Measurements from ENCODE around the gene RAD9A.
A peak's percentile ranks its signal among the peaks of the same experiment; 100 is the strongest.

RAD9A gene

DNA sequence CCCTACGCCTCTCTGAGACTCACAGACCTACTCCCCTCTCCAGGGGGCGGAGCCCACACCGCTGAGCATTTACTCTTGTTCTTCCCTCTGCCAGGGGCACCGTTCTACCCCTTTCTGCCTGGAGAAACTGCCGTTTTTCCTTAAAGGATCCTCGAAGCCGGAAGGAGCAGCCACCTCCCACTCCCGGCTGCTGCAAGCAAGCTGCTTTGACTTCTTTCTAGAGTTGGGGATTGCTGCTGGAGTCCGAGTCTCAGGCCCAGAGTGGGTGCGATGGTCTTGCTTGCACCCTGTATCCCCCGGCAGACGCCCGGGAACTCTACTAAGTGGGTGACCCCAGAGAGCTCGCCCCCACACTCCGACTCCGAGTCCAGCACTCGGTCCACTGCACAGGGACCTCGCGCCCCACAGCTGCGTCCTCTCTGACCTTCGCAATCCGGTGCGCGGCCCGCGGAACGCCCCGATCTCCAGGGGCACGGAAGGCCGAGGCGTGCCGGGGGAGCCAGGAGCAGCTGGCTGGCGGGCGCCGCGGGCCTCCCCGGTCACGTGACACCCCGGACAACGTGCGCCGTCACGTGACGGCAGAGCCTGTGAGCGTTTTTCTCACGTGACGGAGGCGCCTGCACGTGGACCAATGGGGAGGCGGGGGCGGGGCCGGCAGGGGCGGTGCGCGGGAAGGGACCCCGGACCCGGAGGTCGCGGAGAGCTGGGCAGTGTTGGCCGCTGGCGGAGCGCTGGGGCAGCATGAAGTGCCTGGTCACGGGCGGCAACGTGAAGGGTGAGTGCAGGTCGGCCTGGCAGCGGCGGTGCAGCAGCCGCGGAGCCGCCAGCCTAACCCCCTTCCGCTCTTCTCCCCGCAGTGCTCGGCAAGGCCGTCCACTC lies at the start of gene RAD9A:
TSS of gene RAD9A (plus strand) at position 683 of the 879 bp plus-strand sequence. CDS start at position 742, 59 bp downstream.
- peak; percentile 91 for DNase-seq

- DNase-seq = no peak
Observed at GRCh38 chr11:67344264-67344663, 47.5 kb upstream of the RAD9A start.

- DNase-seq = no peak
Observed at GRCh38 chr11:67345247-67345919, 46.4 kb upstream of the RAD9A start.

DNA sequence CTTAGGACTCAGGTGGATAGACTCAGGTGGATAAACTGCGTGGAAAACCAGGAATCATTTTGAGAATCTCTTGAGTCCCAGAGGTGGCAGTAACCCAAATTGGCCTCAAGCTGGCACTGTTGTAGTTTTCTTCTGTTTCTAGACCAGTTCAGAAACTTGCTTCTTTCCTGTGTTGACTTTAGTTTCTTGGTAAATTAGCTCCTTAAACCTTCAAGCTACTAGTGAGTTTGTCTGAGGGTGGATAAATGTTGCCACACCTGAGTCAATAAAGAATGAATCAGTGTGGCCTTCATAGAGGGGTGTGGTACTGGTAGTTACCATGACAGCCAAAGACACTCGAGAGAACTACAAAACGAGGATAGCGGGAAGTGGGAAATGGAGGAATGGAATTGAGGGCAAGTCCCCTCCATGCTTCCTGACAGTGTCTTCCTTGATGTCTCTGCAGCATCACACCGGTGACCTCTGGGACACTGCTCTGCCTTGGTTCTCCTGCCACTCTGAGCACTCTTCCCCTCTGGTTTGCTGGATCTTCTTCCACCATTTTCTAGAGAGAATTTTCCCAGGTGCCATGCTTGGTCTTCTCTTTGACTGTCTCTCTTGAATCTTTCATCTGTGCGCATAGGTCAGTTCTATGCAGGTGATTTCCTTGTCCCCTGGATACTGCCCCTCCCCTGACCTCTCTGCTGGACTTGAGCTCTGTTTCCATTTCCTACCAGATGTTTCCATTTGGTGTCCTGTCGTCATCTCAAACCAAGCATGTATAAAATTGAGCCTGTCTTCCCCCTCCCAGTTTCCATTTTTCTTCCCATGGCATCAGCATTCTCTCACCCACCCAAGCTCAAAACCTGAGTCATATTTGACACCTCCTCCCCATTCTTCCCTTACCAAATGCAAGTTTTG lies 45.6 kb upstream of the RAD9A start:
- no peak for DNase-seq

DNA sequence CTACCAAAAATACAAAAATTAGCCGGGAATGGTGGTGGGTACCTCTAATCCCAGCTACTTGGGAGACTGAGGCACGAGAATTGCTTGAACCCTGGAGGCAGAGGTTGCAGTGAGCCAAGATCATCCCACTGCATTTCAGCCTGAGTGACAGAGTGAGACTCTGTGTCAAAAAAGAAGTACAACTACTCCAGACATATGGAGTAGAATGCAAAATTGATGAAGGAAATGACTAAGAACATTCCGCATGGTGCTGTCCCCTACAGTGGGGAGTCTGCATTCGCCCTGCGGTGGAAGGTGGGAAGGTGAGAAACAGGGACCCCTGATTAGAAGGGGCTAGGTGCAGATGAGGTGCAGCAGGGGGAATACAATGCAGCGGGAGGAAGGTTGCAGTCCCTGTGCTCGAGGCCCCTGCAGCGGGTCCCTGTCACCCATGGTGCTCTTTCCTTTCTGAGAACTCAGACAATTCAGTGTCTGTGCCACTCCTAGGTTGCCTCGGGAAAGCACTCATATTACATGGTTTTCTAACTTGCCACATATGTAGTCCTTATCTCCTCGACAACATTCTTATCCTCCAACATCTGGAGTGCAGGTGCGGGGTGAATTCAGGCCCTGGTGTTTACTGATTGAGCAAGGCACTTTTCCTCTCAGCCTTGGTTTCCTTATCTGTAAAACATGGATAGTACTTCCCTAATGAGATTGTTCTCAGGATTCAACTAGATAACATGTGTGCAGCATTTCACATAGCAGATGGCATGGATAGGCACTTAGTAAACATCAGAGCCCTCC lies 43.6 kb upstream of the RAD9A start:
- no peak for DNase-seq

GRCh38 chr11:67349036-67349435 lies 42.8 kb upstream of the RAD9A start:
- no peak for DNase-seq

DNA sequence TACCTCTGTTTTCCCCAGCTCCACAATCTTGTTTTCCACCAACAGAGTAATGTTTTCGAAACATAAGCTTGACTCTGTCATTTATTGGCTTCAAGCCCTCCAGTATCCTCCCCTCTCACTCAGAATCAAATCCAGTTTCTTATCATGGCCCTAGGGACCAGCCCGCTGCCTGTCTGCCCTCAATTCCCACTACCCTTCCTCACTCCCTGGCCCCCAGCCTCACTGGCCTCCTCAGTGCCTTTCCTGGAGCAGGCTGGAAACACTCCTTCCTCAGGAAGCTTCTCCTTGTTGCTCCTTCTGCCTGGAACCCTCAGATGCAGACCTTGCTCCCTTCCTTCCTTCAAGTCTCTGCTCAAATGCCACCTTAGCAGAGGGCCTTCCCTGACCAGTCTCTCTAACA lies 42.3 kb upstream of the RAD9A start:
- no peak for DNase-seq

DNA sequence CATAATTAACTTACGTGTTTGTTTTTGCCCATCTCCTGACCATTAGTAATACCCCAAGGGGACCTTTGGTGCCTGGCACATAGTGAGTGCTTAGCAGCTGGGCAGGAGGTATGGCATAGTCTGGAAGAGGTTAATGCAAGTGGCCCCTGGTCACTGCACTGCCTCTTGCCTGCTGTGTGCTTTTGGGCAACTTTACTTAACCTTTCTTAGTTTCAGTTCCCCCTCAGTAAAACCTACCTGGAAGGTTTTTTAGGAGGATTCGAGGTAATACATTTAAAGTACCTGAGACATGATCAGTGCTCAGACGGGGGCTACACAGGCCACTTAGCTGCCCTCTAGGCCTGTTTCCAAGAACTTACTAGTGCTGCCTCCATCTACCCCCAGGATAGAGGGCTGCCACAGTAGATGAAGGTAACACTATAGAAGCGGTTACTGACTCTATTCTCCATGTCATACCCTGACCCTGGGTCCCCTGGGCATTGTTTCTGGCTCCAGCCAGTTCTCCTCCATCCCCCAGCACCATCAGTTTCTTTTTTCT lies 41.8 kb upstream of the RAD9A start:
- DNase-seq = no peak

GRCh38 chr11:67351275-67352005 lies 40.3 kb upstream of the RAD9A start:
- peak; percentile 60 for DNase-seq

- DNase-seq = peak; percentile 68
Observed at GRCh38 chr11:67352546-67353316, 39.1 kb upstream of the RAD9A start.

DNA sequence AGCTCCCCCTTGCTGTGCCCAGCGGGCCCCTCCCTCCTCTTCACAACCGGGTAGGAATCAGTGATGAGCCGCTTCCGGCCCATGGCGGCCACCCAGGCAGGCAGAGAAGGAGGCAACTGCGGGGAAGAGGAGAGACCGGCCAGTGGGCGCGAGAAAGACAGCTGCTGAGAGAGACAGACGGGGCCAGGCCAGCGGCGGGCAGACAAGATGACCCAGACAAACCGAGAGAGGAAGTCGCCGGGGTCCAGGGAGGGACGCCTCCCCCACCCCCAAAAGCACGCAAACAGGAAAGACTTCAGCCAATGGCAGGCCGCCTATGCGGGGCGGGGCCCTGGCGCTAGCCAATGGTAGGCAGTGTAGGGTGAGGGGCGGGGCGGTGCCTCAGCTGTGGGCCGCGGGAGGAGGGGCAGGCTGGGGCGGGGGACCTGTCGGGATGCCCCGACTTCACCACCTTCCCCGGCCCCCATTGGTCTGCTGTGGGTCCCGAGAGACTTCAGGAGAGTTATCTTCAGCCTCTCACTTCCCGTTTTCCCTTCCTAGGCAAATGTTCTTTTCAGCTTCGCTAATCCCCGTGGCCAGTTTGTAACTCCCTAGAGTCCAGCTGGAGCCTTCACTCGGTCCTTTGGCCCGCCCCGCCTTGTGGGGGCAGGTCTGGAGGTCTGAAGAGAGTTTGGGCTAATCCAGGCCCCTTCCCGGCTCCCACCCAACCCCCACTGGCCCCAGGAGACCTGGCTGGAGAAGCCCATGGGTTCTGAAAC lies 38.3 kb upstream of the RAD9A start, which contains the start of gene POLD4:
TSS of gene POLD4 (minus strand) at position 230 of the 758 bp plus-strand sequence. CDS start at position 83, 147 bp downstream.
- peak; percentile 97 for DNase-seq

GRCh38 chr11:67354075-67355022 lies 37.4 kb upstream of the RAD9A start:
- no peak for DNase-seq

DNA sequence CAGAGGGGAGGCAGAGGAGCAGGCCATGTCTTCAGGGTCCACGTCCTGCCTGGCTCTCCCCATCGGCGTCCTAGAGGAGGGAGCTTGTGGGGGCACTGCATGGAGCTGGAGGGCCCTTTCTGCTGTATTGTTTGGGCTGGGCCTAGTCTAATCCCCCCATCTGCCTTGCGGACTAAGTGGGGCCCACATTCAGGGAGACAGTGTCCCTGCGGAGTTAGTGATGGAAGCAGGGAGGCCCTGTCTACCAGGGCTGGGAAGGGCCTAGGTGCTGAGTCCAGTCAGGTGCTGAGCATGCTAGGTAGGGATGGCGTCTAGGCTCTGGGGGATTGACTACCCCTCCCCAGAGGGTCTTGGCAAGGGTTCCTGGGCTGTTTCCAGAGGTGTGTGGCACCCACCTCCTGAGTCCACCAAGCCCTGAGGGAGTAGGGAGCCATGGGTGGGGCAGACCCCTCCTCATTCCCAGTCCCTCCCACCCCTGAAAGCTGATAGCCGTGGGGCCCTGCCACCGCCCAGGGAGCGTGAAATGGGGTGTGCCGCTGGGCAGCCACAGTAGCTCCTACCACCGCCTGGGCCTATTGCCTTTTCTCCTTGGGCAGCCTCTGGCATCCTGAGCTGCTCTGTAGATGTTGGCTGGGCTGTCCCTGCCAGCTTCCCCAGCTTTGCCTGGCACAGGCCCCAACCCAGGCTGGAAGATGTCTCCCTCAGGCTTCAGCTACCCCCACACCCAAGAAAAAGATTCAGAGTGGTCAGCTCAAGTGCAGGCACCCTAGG lies 36.6 kb upstream of the RAD9A start:
- no peak for DNase-seq

DNA sequence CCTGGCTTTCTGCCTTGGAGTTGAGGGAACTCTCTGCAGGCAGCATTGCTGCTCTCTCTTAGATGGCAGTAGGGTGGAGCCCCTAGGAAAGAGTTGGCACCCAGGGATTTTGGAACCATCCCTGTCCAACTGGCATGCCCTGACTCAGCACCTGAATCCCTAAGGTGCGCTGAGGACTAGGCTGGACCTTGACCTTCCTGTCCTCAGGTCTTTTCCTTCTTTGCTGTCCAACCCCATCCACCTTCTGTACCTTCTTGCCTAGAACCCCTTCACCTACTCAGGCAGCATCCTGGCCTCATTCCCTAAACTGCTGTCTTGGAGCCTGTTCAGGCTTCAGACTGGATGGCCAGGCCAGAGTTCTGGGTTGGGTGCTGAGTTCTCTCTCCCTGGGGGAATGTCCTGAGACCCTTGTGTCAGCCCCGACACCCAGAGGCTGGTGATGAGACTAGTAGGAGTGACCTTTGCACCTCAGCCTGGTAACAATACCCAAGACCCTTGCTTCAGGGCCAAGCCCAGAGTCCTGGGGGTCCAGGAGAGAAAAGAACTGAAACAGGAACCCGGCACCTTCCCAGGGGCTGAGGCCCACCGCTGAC lies 35.9 kb upstream of the RAD9A start:
- no peak for DNase-seq

GRCh38 chr11:67356387-67356863 lies 35.4 kb upstream of the RAD9A start:
- no peak for DNase-seq

- DNase-seq = peak; percentile 63
Observed at GRCh38 chr11:67356864-67357561, 34.8 kb upstream of the RAD9A start.
